ENCODE data around the gene BMP6.

GRCh38 chr6:7732228-7732627, 6.3 kb downstream of the BMP6 start:
- TF ChIP-seq CTCF (conservative IDR thresholded peaks at IDR 0.05; ENCODE audit: low read length) (no peak), EZH2phosphoT487 (IDR thresholded peaks at IDR 0.05; ENCODE audit: borderline replicate concordance, low read depth, low read length) (no peak)

Measured in OCI-LY7 (cell line).